ENCODE results near the gene SLC25A28.

Gene SLC25A28

GRCh38 chr10:99583687-99584086 lies 36.6 kb downstream of the SLC25A28 start:
- DNase-seq = no peak

- no peak for DNase-seq
These were observed 37.9 kb downstream of the SLC25A28 start for GRCh38 chr10:99582255-99582770.

- no peak for DNase-seq
These were observed 40.3 kb downstream of the SLC25A28 start for GRCh38 chr10:99579971-99580370.

GRCh38 chr10:99573790-99574189 lies 46.4 kb downstream of the SLC25A28 start:
- no peak for DNase-seq

GRCh38 chr10:99571816-99572215 lies 48.4 kb downstream of the SLC25A28 start:
- DNase-seq = no peak

GRCh38 chr10:99569961-99570360 lies 50.3 kb downstream of the SLC25A28 start:
- no peak for DNase-seq

- DNase-seq = no peak
These were observed 50.8 kb downstream of the SLC25A28 start for GRCh38 chr10:99569253-99569939.

GRCh38 chr10:99565166-99565565 lies 55.1 kb downstream of the SLC25A28 start:
- DNase-seq = no peak

GRCh38 chr10:99564361-99564760 lies 55.9 kb downstream of the SLC25A28 start:
- DNase-seq = no peak

- no peak for DNase-seq
These were observed 57.6 kb downstream of the SLC25A28 start for GRCh38 chr10:99562631-99563030.
